ENCODE measurements around the gene TDRKH.

TDRKH gene

GRCh38 chr1:151790071-151790939 is at the start of gene TDRKH:
TSS of gene TDRKH (minus strand) at chr1:151790500. CDS start at chr1:151783022, 7,478 bp downstream.
- peak; percentile 96 for DNase-seq (ENCODE audit: low read depth)

- no peak for DNase-seq (ENCODE audit: low read depth)
These were observed 49.4 kb upstream of the TDRKH start, which contains the start of gene C2CD4D for GRCh38 chr1:151839457-151840403. TSS of gene C2CD4D (minus strand) at chr1:151839820. CDS start at chr1:151838989, 831 bp downstream.

- DNase-seq (ENCODE audit: low read depth) = no peak
These were observed 48.7 kb upstream of the TDRKH start for GRCh38 chr1:151839082-151839412.

GRCh38 chr1:151838222-151839081 is 48.2 kb upstream of the TDRKH start:
- no peak for DNase-seq (ENCODE audit: low read depth)

- no peak for DNase-seq (ENCODE audit: low read depth)
These were observed 47.6 kb upstream of the TDRKH start for GRCh38 chr1:151837884-151838221.

- no peak for DNase-seq (ENCODE audit: low read depth)
These were observed 46.9 kb upstream of the TDRKH start for GRCh38 chr1:151837197-151837596.

GRCh38 chr1:151835596-151835995 is 45.3 kb upstream of the TDRKH start:
- no peak for DNase-seq (ENCODE audit: low read depth)

- no peak for DNase-seq (ENCODE audit: low read depth)
These were observed 43.9 kb upstream of the TDRKH start for GRCh38 chr1:151834239-151834638.

- no peak for DNase-seq (ENCODE audit: low read depth)
These were observed 43.0 kb upstream of the TDRKH start for GRCh38 chr1:151833172-151833900.

GRCh38 chr1:151832318-151832980 is 42.1 kb upstream of the TDRKH start:
- DNase-seq (ENCODE audit: low read depth) = no peak

GRCh38 chr1:151831605-151832004 is 41.3 kb upstream of the TDRKH start, which contains the start of gene RORC:
TSS of gene RORC (minus strand) at chr1:151831802. CDS start at chr1:151831764, 38 bp downstream.
- DNase-seq (ENCODE audit: low read depth) = no peak

GRCh38 chr1:151831256-151831591 is 40.9 kb upstream of the TDRKH start:
- DNase-seq (ENCODE audit: low read depth) = no peak

GRCh38 chr1:151830055-151830454 is 39.8 kb upstream of the TDRKH start:
- no peak for DNase-seq (ENCODE audit: low read depth)

- DNase-seq (ENCODE audit: low read depth) = no peak
These were observed 39.2 kb upstream of the TDRKH start for GRCh38 chr1:151829352-151830046.

- DNase-seq (ENCODE audit: low read depth) = peak; percentile 35
These were observed 38.6 kb upstream of the TDRKH start for GRCh38 chr1:151828921-151829320.

- no peak for DNase-seq (ENCODE audit: low read depth)
These were observed 37.6 kb upstream of the TDRKH start for GRCh38 chr1:151827853-151828252.

GRCh38 chr1:151825751-151826660 is 35.7 kb upstream of the TDRKH start:
- DNase-seq (ENCODE audit: low read depth) = no peak

GRCh38 chr1:151825204-151825603 is 34.9 kb upstream of the TDRKH start:
- DNase-seq (ENCODE audit: low read depth) = no peak

GRCh38 chr1:151823175-151823574 is 32.9 kb upstream of the TDRKH start:
- no peak for DNase-seq (ENCODE audit: low read depth)
